B cell (primary cell): ENCODE measurements around the gene CDK18. TPM values are rescaled to one million over a fixed set of nuclear protein-coding genes. Genes with fewer than 3 reads are reported as not detected.
A peak's percentile ranks its signal among the peaks of the same experiment; 100 is the strongest.

Experiments used
- ATAC-seq: fragments of 200-7000 bp; cut with Tn5 transposase; one replicate; pipeline ENCODE4 v1.10.0; 2021; ENCODE audit warnings: low read depth, mild to moderate bottlenecking, moderate number of reproducible peaks, moderate library complexity
- CTCF ChIA-PET: fragments of 350-600 bp; sonication (Branson Sonifier 250); formaldehyde crosslinking; loops from one replicate; lab custom pipeline; 2021; ENCODE audit warnings: antibody characterized with exemption, inconsistent platforms; lab: Charles Lee
- POLR2A ChIA-PET: fragments of 350-600 bp; sonication (Branson Sonifier 250); formaldehyde crosslinking; loops from one replicate; lab custom pipeline; 2021; ENCODE audit warnings: antibody characterized with exemption; lab: Charles Lee
- DNase-seq: peaks from one replicate; pipeline ENCODE4 v3.0.0; 2013
- H2AFZ ChIP-seq: 2 replicates; pipeline ENCODE4 v1.6.1; 2012; ENCODE audit warnings: mild to moderate bottlenecking, low read depth, low read length; ENCODE audit not compliant: insufficient read depth, poor library complexity, severe bottlenecking
- H3K27ac ChIP-seq, 2 donors: 1 replicate in 1 of 2; 2 replicates in 1 of 2; pipeline ENCODE4 v1.5.1; 2012 to 2013; ENCODE audit warnings: low read length in 2 of 2, mild to moderate bottlenecking in 2 of 2, moderate library complexity in 1 of 2
- H3K27me3 ChIP-seq, 4 experiments: fragments of 200-600 bp in 1 of 4; sonication (generic) in 1 of 4; replicated peaks in 1 of 4; 1 replicate in 2 of 4; 2 replicates in 2 of 4; pipeline versions ENCODE4 v1.6.1 to v1.7.0; 2013 to 2016; ENCODE audit warnings: low read length in 3 of 4, mild to moderate bottlenecking in 2 of 4, mixed read lengths in 1 of 4, moderate library complexity in 1 of 4; ENCODE audit not compliant: insufficient read depth in 4 of 4, control insufficient read depth in 3 of 4; ENCODE audit errors: control extremely low read depth in 1 of 4
- H3K36me3 ChIP-seq, 2 experiments: replicated peaks in 1 of 2; 1 replicate in 1 of 2; 2 replicates in 1 of 2; pipeline versions ENCODE4 v1.6.1 to v1.7.1; 2013; ENCODE audit warnings: low read length in 1 of 2; ENCODE audit not compliant: insufficient read depth in 2 of 2, control insufficient read depth in 1 of 2; ENCODE audit errors: control extremely low read depth in 1 of 2, extremely low read depth in 1 of 2
- H3K4me1 ChIP-seq, 2 donors: fragments of 200-600 bp in 1 of 2; sonication (generic) in 1 of 2; 1 replicate in 1 of 2; 2 replicates in 1 of 2; pipeline versions ENCODE4 v1.5.1 to v1.6.1; 2013 to 2017; ENCODE audit warnings: low read length in 2 of 2; ENCODE audit not compliant: control insufficient read depth in 2 of 2, insufficient read depth in 2 of 2
- H3K4me2 ChIP-seq: replicated peaks from 2 replicates; pipeline ENCODE3; 2012; ENCODE audit warnings: mild to moderate bottlenecking, low read depth, low read length; ENCODE audit not compliant: poor library complexity, severe bottlenecking
- H3K4me3 ChIP-seq, 5 experiments: fragments of 200-600 bp in 1 of 5; sonication (generic) in 1 of 5; 1 replicate in 3 of 5; 2 replicates in 2 of 5; pipeline versions ENCODE4 v1.5.1 to v1.7.0; 2011 to 2016; ENCODE audit warnings: low read length in 4 of 5, mild to moderate bottlenecking in 4 of 5, low read depth in 2 of 5, control low read depth in 1 of 5, moderate library complexity in 1 of 5; ENCODE audit not compliant: insufficient read depth in 1 of 5; ENCODE audit errors: control extremely low read depth in 1 of 5, extremely low read depth in 1 of 5
- H3K79me2 ChIP-seq: fragments of 200-600 bp; sonication (generic); one replicate; pipeline ENCODE4 v1.6.0; 2016; ENCODE audit warnings: low read length; ENCODE audit not compliant: control insufficient read depth, insufficient read depth
- H3K9ac ChIP-seq: fragments of 200-600 bp; sonication (generic); 2 replicates; pipeline ENCODE4 v1.6.1; 2017; ENCODE audit warnings: mild to moderate bottlenecking, low read length, moderate library complexity
- H3K9me3 ChIP-seq, 3 donors: one replicate each; pipeline versions ENCODE4 v1.6.1 to v1.7.1; 2013; ENCODE audit warnings: low read length in 2 of 3; ENCODE audit not compliant: control insufficient read depth in 2 of 3, insufficient read depth in 1 of 3; ENCODE audit errors: control extremely low read depth in 1 of 3
- H4K20me1 ChIP-seq: 2 replicates; pipeline ENCODE4 v1.6.0; 2012; ENCODE audit warnings: mild to moderate bottlenecking, low read length; ENCODE audit not compliant: insufficient read depth, control insufficient read depth, poor library complexity, severe bottlenecking
- H3K27ac Mint-ChIP-seq: one replicate; pipeline ENCODE4 v1.8.0; 2021; ENCODE audit warnings: mixed read lengths
- H3K27me3 Mint-ChIP-seq: one replicate; pipeline ENCODE4 v1.8.0; 2021; ENCODE audit warnings: mixed read lengths
- H3K4me1 Mint-ChIP-seq: one replicate; pipeline ENCODE4 v1.8.0; 2021; ENCODE audit warnings: mixed read lengths
- H3K4me3 Mint-ChIP-seq: one replicate; pipeline ENCODE4 v1.8.0; 2021; ENCODE audit warnings: mixed read lengths
- H3K9me3 Mint-ChIP-seq: one replicate; pipeline ENCODE4 v1.8.0; 2022; ENCODE audit warnings: mixed read lengths; ENCODE audit not compliant: insufficient read depth
- EZH2 ChIP-seq: IDR thresholded peaks from 2 replicates; pipeline ENCODE4 v1.6.1; 2012; ENCODE audit warnings: borderline replicate concordance, low read depth, mild to moderate bottlenecking, moderate library complexity, low read length; ENCODE audit not compliant: insufficient read depth, poor library complexity, severe bottlenecking
- WGBS: methylation state at CpG from one replicate; pipeline ENCODE4 v1.1.5; 2013; ENCODE audit warnings: missing lambda C conversion rate; ENCODE audit not compliant: insufficient coverage; 5-methylcytosine and 5-hydroxymethylcytosine counted together
- intact Hi-C: fragments of 100-400 bp; cut with micrococcal nuclease; formaldehyde crosslinking; loops from one replicate; pipeline ENCODE4 v1.10.0; 2022
- polyA plus RNA-seq: library from polyadenylated mRNA; depleted of rRNA; stranded (reverse); fragments of >200 nt; gene quantifications from 2 replicates; pipeline ENCODE4 v1.2.3, GENCODE V29; 2012
- total RNA-seq, 2 donors: library from RNA; stranded (reverse); fragments of 120-200 nt in 1 of 2; gene quantifications; 1 replicate in 1 of 2; 2 replicates in 1 of 2; pipeline versions ENCODE4 v1.2.3 to v1.2.4, GENCODE V29; 2013 to 2022
- TF ChIP-seq, protein P1 (sequence below): fragments of 200-600 bp; IDR thresholded peaks from one replicate; pipeline ENCODE4 v1.8.0; 2022; ENCODE audit warnings: antibody characterized with exemption, mild to moderate bottlenecking

CDK18 gene
- total and polyA plus RNA-seq, 2 donors (not counting 1 experiment from before 2014, with no cell fraction given), result 3.8 to 4.7 TPM

DNA sequence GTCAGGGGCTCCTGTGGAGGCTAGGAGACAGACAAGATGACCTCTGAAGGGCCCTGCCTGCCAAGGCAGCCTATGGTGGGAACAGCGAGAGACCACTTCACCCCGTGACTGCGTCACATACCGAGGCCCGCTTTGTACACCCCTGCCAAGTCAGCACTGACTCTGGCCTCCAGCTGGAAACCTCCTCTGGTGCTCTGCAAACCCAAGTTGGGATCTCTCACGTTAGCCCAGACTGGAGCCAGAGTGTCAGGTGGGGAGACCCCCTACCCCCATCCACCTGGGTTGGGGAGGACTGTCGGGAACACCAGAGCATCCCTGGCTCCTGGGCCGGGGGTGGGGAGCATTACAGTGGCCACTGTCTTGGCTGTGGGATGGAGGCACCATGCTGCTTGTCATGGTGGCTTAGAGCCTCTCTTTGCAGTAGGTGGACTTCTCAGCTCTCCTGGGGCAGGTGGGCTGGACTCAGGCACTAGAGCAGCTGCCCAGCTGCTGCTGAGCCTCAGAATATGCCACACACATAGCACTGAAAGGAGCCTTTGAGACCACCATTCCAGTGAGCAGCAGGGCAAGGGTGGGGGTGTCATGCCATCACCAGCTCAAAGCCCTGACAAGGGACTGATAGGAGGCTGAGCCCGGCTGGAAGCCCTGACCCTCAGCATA is 77.0 kb downstream of the CDK18 start:
- no peak overlapping the region for H3K4me2 ChIP-seq
- peaks cover 28% of the 10 kb centered on the region for H3K4me1 Mint-ChIP-seq
- CTCF ChIA-PET, result interaction anchor here (1.8 kb wide), 1 partner anchor 10 kb away, joined by 4 read pairs; no protein-coding TSS in a partner anchor

DNA sequence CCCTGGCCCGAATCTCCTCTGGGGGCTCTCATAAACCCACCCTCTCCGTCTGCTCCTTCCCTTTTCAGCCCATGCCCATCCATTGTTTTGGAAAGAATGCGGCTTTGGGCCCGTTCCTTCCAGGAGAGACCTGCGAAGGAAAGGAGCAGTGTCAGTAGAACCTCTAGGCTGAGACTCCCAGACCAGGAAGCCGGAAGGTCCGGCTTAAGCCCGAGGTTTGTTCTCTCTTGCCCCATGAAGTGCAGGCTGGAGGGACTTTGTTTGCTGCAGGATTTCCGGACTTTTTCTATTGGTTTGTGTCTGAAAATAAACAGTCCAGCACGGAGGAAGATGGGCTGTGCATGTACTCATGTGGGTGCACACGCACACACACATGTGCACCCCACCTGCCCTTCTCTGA is 77.6 kb downstream of the CDK18 start:
- CTCF ChIA-PET, result interaction anchor here (1.8 kb wide), 2 partner anchors 9 to 57 kb away, joined by 3 to 4 read pairs; no protein-coding TSS in a partner anchor
- intact Hi-C loops, result no loop called here
- Histone ChIP-seq H4K20me1 (no peaks in the 10 kb centered on the region), H3K4me1 (peaks cover 30 to 49% of the 10 kb centered on the region in 2 donors), H3K36me3 (no peaks in the 10 kb centered on the region), H3K27me3 (peaks cover 0 to 5% (median 2%) of the 10 kb centered on the region in 4 experiments), H2AFZ (no peak overlapping the region), H3K4me3 (no peak overlapping the region), H3K79me2 (no peaks in the 10 kb centered on the region), H3K9me3 (no peaks in the 10 kb centered on the region), H3K27ac (no peak overlapping the region), H3K9ac (no peak overlapping the region), H3K4me2 (peak overlapping the region; percentile 5)
- no peak overlapping the region for H3K4me3 Mint-ChIP-seq
- DNase-seq, result no peak
- POLR2A ChIA-PET, result no interaction called here
- ATAC-seq, result no peak
- WGBS, result 58% methylated on average over 9 of the region's 11 CpGs
- H3K27ac Mint-ChIP-seq, result no peak overlapping the region
- TF ChIP-seq, protein P1, sequence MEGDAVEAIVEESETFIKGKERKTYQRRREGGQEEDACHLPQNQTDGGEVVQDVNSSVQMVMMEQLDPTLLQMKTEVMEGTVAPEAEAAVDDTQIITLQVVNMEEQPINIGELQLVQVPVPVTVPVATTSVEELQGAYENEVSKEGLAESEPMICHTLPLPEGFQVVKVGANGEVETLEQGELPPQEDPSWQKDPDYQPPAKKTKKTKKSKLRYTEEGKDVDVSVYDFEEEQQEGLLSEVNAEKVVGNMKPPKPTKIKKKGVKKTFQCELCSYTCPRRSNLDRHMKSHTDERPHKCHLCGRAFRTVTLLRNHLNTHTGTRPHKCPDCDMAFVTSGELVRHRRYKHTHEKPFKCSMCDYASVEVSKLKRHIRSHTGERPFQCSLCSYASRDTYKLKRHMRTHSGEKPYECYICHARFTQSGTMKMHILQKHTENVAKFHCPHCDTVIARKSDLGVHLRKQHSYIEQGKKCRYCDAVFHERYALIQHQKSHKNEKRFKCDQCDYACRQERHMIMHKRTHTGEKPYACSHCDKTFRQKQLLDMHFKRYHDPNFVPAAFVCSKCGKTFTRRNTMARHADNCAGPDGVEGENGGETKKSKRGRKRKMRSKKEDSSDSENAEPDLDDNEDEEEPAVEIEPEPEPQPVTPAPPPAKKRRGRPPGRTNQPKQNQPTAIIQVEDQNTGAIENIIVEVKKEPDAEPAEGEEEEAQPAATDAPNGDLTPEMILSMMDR, result no peak
- TF ChIP-seq EZH2, result no peak
- peaks cover 28% of the 10 kb centered on the region for H3K4me1 Mint-ChIP-seq
- H3K9me3 Mint-ChIP-seq, result no peaks in the 10 kb centered on the region
- H3K27me3 Mint-ChIP-seq, result no peaks in the 10 kb centered on the region

More for the DNA sequence above, 77.0 kb downstream of the CDK18 start:
- Histone ChIP-seq H3K27me3 (peaks cover 0 to 5% (median 2%) of the 10 kb centered on the region in 4 experiments), H3K36me3 (no peaks in the 10 kb centered on the region), H3K4me3 (no peak overlapping the region), H3K9ac (no peak overlapping the region), H4K20me1 (no peaks in the 10 kb centered on the region), H2AFZ (no peak overlapping the region), H3K9me3 (no peaks in the 10 kb centered on the region), H3K27ac (no peak overlapping the region), H3K4me1 (peaks cover 30 to 48% of the 10 kb centered on the region in 2 donors), H3K79me2 (no peaks in the 10 kb centered on the region)
- H3K9me3 Mint-ChIP-seq, result no peaks in the 10 kb centered on the region
- WGBS, result 98% methylated on average over 9 of the region's 9 CpGs
- H3K27me3 Mint-ChIP-seq, result no peaks in the 10 kb centered on the region
- ATAC-seq (no peak), DNase-seq (no peak)
- no peak overlapping the region for H3K4me3 Mint-ChIP-seq
- POLR2A ChIA-PET, result no interaction called here
- no peak overlapping the region for H3K27ac Mint-ChIP-seq
- no peak for TF ChIP-seq EZH2
- TF ChIP-seq, protein P1, result no peak
- intact Hi-C loops, result no loop called here
